Spleen (tissue), 11 donors: Measurements from ENCODE around the gene FREM3. TPM values are rescaled to one million over a fixed set of nuclear protein-coding genes. Genes with fewer than 3 reads are reported as not detected.

Experiments
- DNase-seq: peaks from one replicate; pipeline ENCODE4 v3.0.0-alpha.2; 2020
- H3K27ac ChIP-seq, 8 donors: fragments of 200-600 bp; sonication (generic) in 7 of 8; 1 replicate in 4 of 8; 2 replicates in 4 of 8; pipeline versions ENCODE4 v1.5.0 to v1.8.0; 2016 to 2021; ENCODE audit warnings: inconsistent platforms in 4 of 8, mild to moderate bottlenecking in 4 of 8, moderate library complexity in 1 of 8
- H3K27me3 ChIP-seq, 7 donors: fragments of 200-600 bp; sonication (generic) in 6 of 7; replicated peaks in 1 of 7; 1 replicate in 4 of 7; 2 replicates in 3 of 7; pipeline versions ENCODE4 v1.5.0 to v1.8.0; 2016 to 2021; ENCODE audit warnings: inconsistent platforms in 3 of 7, mild to moderate bottlenecking in 1 of 7
- H3K36me3 ChIP-seq, 6 donors: fragments of 200-600 bp; sonication (generic) in 5 of 6; 1 replicate in 4 of 6; 2 replicates in 2 of 6; pipeline versions ENCODE4 v1.5.0 to v1.8.0; 2016 to 2021; ENCODE audit warnings: inconsistent platforms in 2 of 6
- H3K4me1 ChIP-seq, 6 donors: fragments of 200-600 bp; sonication (generic) in 5 of 6; 1 replicate in 3 of 6; 2 replicates in 3 of 6; pipeline versions ENCODE4 v1.5.0 to v1.8.0; 2016 to 2021; ENCODE audit warnings: inconsistent platforms in 3 of 6
- H3K4me3 ChIP-seq, 8 donors: fragments of 200-600 bp; sonication (generic) in 7 of 8; 1 replicate in 4 of 8; 2 replicates in 4 of 8; pipeline versions ENCODE4 v1.5.0 to v1.8.0; 2016 to 2021; ENCODE audit warnings: inconsistent platforms in 4 of 8, mild to moderate bottlenecking in 4 of 8, moderate library complexity in 2 of 8
- H3K9me3 ChIP-seq, 8 donors: fragments of 200-600 bp; sonication (generic) in 7 of 8; 1 replicate in 4 of 8; 2 replicates in 4 of 8; pipeline versions ENCODE4 v1.5.0 to v1.8.0; 2016 to 2021; ENCODE audit warnings: inconsistent platforms in 4 of 8
- CTCF ChIP-seq, 11 experiments: fragments of 200-600 bp in 7 of 11; fragments of 450-650 bp in 4 of 11; sonication (generic) in 4 of 11; IDR thresholded peaks in 8 of 11; conservative IDR thresholded peaks in 3 of 11; 1 replicate in 7 of 11; 2 replicates in 4 of 11; pipeline versions ENCODE4 v1.4.0 to v1.8.0; 2016 to 2021; ENCODE audit warnings: antibody characterized with exemption in 11 of 11, inconsistent platforms in 4 of 11, mild to moderate bottlenecking in 1 of 11
- POLR2A ChIP-seq, 3 donors: fragments of 450-650 bp; IDR thresholded peaks; one replicate each; pipeline ENCODE4 v1.5.1; 2017; ENCODE audit warnings: antibody characterized with exemption in 3 of 3, mild to moderate bottlenecking in 1 of 3
- POLR2AphosphoS5 ChIP-seq, 3 donors: sonication (generic); formaldehyde crosslinking; IDR thresholded peaks; one replicate each; pipeline ENCODE4 v1.5.1; 2017; ENCODE audit warnings: antibody characterized with exemption in 3 of 3
- WGBS, 5 donors: extraction: QIAGEN DNeasy Blood & Tissue Kit in 3 of 5; methylation state at CpG; one replicate each; pipeline versions ENCODE4 v1.1.5 to v1.1.7; 2013 to 2018; 5-methylcytosine and 5-hydroxymethylcytosine counted together
- intact Hi-C: fragments of 100-400 bp; cut with DNase I; formaldehyde crosslinking; loops from one replicate; pipeline ENCODE4 v1.15.0; 2023; ENCODE audit warnings: low total_unique reads
- polyA plus RNA-seq, 3 donors: library from polyadenylated mRNA; stranded (reverse); fragments of 200-250 nt; gene quantifications; one replicate each; pipeline ENCODE4 v1.2.1, GENCODE V29; 2013
- total RNA-seq, 7 donors: library from RNA; depleted of rRNA in 3 of 7; stranded (reverse); fragments of >200 nt in 3 of 7; fragmentation: NEBNext Ultra II Directional in 4 of 7; extraction: Animal tissue kit (Norgen Biotek cat#: 25700) in 4 of 7; gene quantifications; one replicate each; pipeline versions ENCODE4 v1.1.0 to v1.2.1, GENCODE V29; 2016 to 2021
- donor health status: healthy with polysubstance abuse.
- donor health status: DM: no; HTN: no; CAD: no; lungs with moderate emphysema.
- donor health status: DM: no; HTN: no; CAD: no.
- donor health status: Bipolar disorder and iron deficiency.
- donor health status: healthy.
- donor health status: DM: no; HTN: no; CAD: no.
- donor health status: DM: yes; HTN: yes; CAD: no.

Gene FREM3
- total and polyA plus RNA-seq, 10 donors: not detected

- WGBS, 5 donors: 83 to 95% (median 87%) methylated on average over 2 of the region's 2 CpGs
- DNase-seq: no peak
- Histone ChIP-seq H3K36me3 (no peaks in the 10 kb centered on the region), H3K4me1 (no peaks in the 10 kb centered on the region), H3K4me3 (no peak overlapping the region), H3K9me3 (no peaks in the 10 kb centered on the region), H3K27me3 (no peaks in the 10 kb centered on the region), H3K27ac (no peak overlapping the region)
- TF ChIP-seq POLR2A (IDR thresholded peaks at IDR 0.05) (no peak), CTCF (IDR thresholded peaks at IDR 0.05 in 8 of 11, conservative IDR thresholded peaks at IDR 0.05 in 3 of 11) (no peak), POLR2AphosphoS5 (IDR thresholded peaks at IDR 0.05) (no peak)
- intact Hi-C loops: no loop called here
These were observed 13.6 kb upstream of the FREM3 start for GRCh38 chr4:143713955-143714625.

DNA sequence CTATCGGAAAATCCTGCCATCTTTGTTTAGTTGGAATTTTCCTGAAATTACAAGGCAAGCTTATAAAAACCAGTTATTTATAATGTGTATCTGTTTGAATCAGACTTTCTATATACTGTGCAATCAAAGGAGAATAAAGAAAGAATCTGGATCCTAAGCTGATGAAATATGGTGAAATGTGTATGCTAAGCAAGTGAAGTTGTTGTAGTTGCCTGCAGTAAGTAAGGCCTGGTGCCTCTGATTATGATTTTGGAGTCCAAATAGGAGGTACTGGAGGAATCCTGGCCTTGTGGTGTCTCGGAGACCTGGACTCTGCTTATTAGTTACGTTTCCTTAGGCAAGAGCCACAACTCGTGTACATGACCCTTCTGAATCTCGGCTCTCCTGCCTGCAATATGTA, 13.1 kb upstream of the FREM3 start:
- Histone ChIP-seq H3K27me3 (no peaks in the 10 kb centered on the region), H3K4me1 (no peaks in the 10 kb centered on the region), H3K36me3 (no peaks in the 10 kb centered on the region), H3K9me3 (no peaks in the 10 kb centered on the region), H3K4me3 (no peak overlapping the region), H3K27ac (no peak overlapping the region)
- TF ChIP-seq POLR2A (IDR thresholded peaks at IDR 0.05) (no peak), CTCF (IDR thresholded peaks at IDR 0.05 in 8 of 11, conservative IDR thresholded peaks at IDR 0.05 in 3 of 11) (no peak), POLR2AphosphoS5 (IDR thresholded peaks at IDR 0.05) (no peak)
- DNase-seq: no peak
- intact Hi-C loops: no loop called here
- WGBS, 5 donors: 86 to 91% (median 90%) methylated on average over 5 of the region's 5 CpGs

DNA sequence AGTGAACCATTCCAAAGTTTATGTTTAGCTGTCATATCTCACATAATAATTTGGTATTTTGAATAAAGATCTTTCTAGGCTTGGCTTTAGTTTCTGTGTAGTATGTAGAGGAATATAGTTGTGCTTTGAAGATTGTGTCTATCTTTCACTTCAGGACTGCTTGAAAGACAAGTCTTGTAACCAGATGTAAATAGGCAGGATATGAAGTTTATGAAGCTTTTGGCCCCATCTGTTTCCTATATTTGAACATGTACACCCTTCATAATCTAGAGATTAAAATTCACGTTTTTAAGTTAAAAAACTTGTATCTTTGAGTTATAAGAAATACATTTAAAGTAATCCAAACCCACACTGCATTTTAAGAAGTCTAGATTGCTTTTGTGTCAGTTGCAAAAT, 11.7 kb upstream of the FREM3 start:
- intact Hi-C loops: no loop called here
- Histone ChIP-seq H3K4me1 (no peaks in the 10 kb centered on the region), H3K36me3 (no peaks in the 10 kb centered on the region), H3K4me3 (no peak overlapping the region), H3K27me3 (no peaks in the 10 kb centered on the region), H3K9me3 (peaks cover 0 to 9% (median 0%) of the 10 kb centered on the region in 8 donors), H3K27ac (no peak overlapping the region)
- 15 to 34% (median 29%) methylated on average over 1 of the region's 1 CpG for WGBS, 5 donors
- no peak for DNase-seq
- no peak for TF ChIP-seq CTCF (IDR thresholded peaks at IDR 0.05 in 8 of 11, conservative IDR thresholded peaks at IDR 0.05 in 3 of 11)
- TF ChIP-seq POLR2AphosphoS5 (IDR thresholded peaks at IDR 0.05): no peak
- TF ChIP-seq POLR2A (IDR thresholded peaks at IDR 0.05): no peak

DNA sequence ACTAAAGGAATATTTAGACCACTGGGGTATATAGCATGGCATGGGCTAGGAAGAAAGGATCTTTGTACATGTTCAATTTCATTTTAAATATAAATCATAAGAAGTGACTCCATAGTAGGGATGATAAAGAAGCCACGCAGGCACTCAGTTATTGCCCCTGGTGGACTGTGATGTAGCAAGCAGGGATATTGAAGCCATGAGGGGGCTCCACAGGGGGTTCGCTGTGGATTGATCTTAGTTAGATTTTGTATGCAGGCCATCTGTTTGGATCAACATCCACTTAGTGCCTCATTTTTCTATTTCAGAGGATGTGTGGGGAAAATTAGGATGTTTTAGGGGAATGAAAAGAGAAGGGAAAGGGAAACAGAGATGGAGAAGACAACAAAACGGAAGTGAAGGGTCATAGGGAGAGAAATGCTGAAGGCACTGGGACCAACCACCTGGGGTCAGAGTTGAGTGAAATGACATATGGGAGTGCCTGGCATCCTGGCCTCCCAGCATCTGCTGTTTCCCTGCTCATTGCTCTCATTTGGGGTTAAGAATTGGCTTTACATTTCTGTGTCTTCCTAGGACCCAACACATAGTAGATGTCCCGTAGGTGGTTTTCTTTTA, 11.2 kb upstream of the FREM3 start:
- intact Hi-C loops: no loop called here
- H3K27ac ChIP-seq: no peak overlapping the region
- no peak overlapping the region for H3K4me3 ChIP-seq
- H3K36me3 ChIP-seq: no peaks in the 10 kb centered on the region
- H3K4me1 ChIP-seq: no peaks in the 10 kb centered on the region
- no peak for TF ChIP-seq CTCF (IDR thresholded peaks at IDR 0.05 in 8 of 11, conservative IDR thresholded peaks at IDR 0.05 in 3 of 11)
- TF ChIP-seq POLR2AphosphoS5 (IDR thresholded peaks at IDR 0.05): no peak
- no peak for TF ChIP-seq POLR2A (IDR thresholded peaks at IDR 0.05)
- H3K9me3 ChIP-seq: peaks cover 0 to 14% (median 0%) of the 10 kb centered on the region in 8 donors
- 76 to 90% (median 81%) methylated on average over 4 of the region's 4 CpGs for WGBS, 5 donors
- H3K27me3 ChIP-seq: no peaks in the 10 kb centered on the region
- DNase-seq: no peak
